H9 (cell line): ENCODE measurements around the gene ATP8A2. TPM values are rescaled to one million over a fixed set of nuclear protein-coding genes. Genes with fewer than 3 reads are reported as not detected.
A peak's percentile ranks its signal among the peaks of the same experiment; 100 is the strongest.

ENCODE experiments used
- DNase-seq: peaks from one replicate; pipeline ENCODE4 v3.0.0-alpha.2; 2017
- H2AFZ ChIP-seq: one replicate; pipeline ENCODE4 v1.6.1; 2013; ENCODE audit warnings: mild to moderate bottlenecking, low read length, control low read depth, moderate library complexity
- H2AK5ac ChIP-seq: 2 replicates; pipeline ENCODE4 v1.6.1; 2013; ENCODE audit warnings: low read length, control low read depth, mixed read lengths; ENCODE audit not compliant: insufficient read length
- H2BK120ac ChIP-seq: one replicate; pipeline ENCODE4 v1.6.1; 2013; ENCODE audit warnings: low read depth, mild to moderate bottlenecking, low read length, control low read depth, inconsistent platforms; ENCODE audit not compliant: poor library complexity, severe bottlenecking
- H2BK12ac ChIP-seq: 2 replicates; pipeline ENCODE4 v1.6.1; 2013; ENCODE audit warnings: low read length, control low read depth, mixed read lengths, low read depth; ENCODE audit not compliant: insufficient read length
- H2BK15ac ChIP-seq: 2 replicates; pipeline ENCODE4 v1.6.1; 2013; ENCODE audit warnings: low read depth, low read length, control low read depth
- H2BK20ac ChIP-seq: one replicate; pipeline ENCODE4 v1.6.1; 2013; ENCODE audit warnings: low read depth, mild to moderate bottlenecking, low read length, control low read depth, inconsistent platforms; ENCODE audit not compliant: poor library complexity, severe bottlenecking
- H2BK5ac ChIP-seq: 2 replicates; pipeline ENCODE4 v1.6.1; 2013; ENCODE audit warnings: low read length, control low read depth, mixed read lengths; ENCODE audit not compliant: insufficient read length
- H3K14ac ChIP-seq: 2 replicates; pipeline ENCODE4 v1.6.1; 2013; ENCODE audit warnings: low read length, control low read depth; ENCODE audit not compliant: insufficient read depth
- H3K18ac ChIP-seq: 2 replicates; pipeline ENCODE4 v1.6.1; 2013; ENCODE audit warnings: low read depth, mild to moderate bottlenecking, mixed read lengths, low read length, control low read depth; ENCODE audit not compliant: insufficient read length
- H3K23ac ChIP-seq: 2 replicates; pipeline ENCODE4 v1.6.1; 2013; ENCODE audit warnings: low read length, control low read depth, mixed read lengths, low read depth; ENCODE audit not compliant: insufficient read length
- H3K23me2 ChIP-seq: 2 replicates; pipeline ENCODE4 v1.6.1; 2013; ENCODE audit warnings: low read depth, mild to moderate bottlenecking, mixed read lengths, low read length, control low read depth; ENCODE audit not compliant: insufficient read length, poor library complexity, severe bottlenecking
- H3K27ac ChIP-seq: 2 replicates; pipeline ENCODE4 v1.5.1; 2013; ENCODE audit warnings: low read length, control low read depth, mixed read lengths, low read depth; ENCODE audit not compliant: insufficient read length
- H3K27me3 ChIP-seq: 2 replicates; pipeline ENCODE4 v1.6.1; 2013; ENCODE audit warnings: low read length, control low read depth, inconsistent platforms; ENCODE audit not compliant: insufficient read depth
- H3K4ac ChIP-seq: 2 replicates; pipeline ENCODE4 v1.6.1; 2013; ENCODE audit warnings: low read depth, mild to moderate bottlenecking, control low read depth, inconsistent platforms, low read length, moderate library complexity
- H3K4me1 ChIP-seq: 2 replicates; pipeline ENCODE4 v1.6.1; 2013; ENCODE audit warnings: low read length, control low read depth, inconsistent platforms; ENCODE audit not compliant: insufficient read depth
- H3K4me2 ChIP-seq: 2 replicates; pipeline ENCODE4 v1.6.1; 2013; ENCODE audit warnings: low read length, control low read depth, mixed read lengths; ENCODE audit not compliant: insufficient read length, insufficient read depth
- H3K56ac ChIP-seq: 2 replicates; pipeline ENCODE4 v1.6.1; 2013; ENCODE audit warnings: low read depth, mild to moderate bottlenecking, mixed read lengths, low read length, control low read depth; ENCODE audit not compliant: insufficient read length
- H3K79me1 ChIP-seq: 2 replicates; pipeline ENCODE4 v1.6.1; 2013; ENCODE audit warnings: low read depth, mild to moderate bottlenecking, moderate library complexity, low read length, control low read depth, inconsistent platforms; ENCODE audit not compliant: insufficient read depth, poor library complexity, severe bottlenecking
- H3K79me2 ChIP-seq: 2 replicates; pipeline ENCODE4 v1.6.1; 2013; ENCODE audit warnings: low read length, control low read depth, inconsistent platforms; ENCODE audit not compliant: insufficient read depth
- H3K9ac ChIP-seq: 2 replicates; pipeline ENCODE4 v1.6.1; 2013; ENCODE audit warnings: low read length, control low read depth, mixed read lengths; ENCODE audit not compliant: insufficient read length; ENCODE audit errors: extremely low read depth
- H3K9me3 ChIP-seq: one replicate; pipeline ENCODE4 v1.6.1; 2013; ENCODE audit warnings: low read depth, low read length, inconsistent platforms; ENCODE audit not compliant: control insufficient read depth
- H3T11ph ChIP-seq: one replicate; pipeline ENCODE4 v1.6.1; 2013; ENCODE audit warnings: mild to moderate bottlenecking, low read length, control low read depth, inconsistent platforms
- H4K20me1 ChIP-seq: one replicate; pipeline ENCODE4 v1.6.1; 2013; ENCODE audit not compliant: control insufficient read depth, insufficient read length, insufficient read depth
- H4K5ac ChIP-seq: 2 replicates; pipeline ENCODE4 v1.6.1; 2013; ENCODE audit warnings: low read depth, mild to moderate bottlenecking, mixed read lengths, low read length, control low read depth; ENCODE audit not compliant: insufficient read length
- H4K8ac ChIP-seq: replicated peaks from 2 replicates; pipeline ENCODE4 v1.6.1; 2013; ENCODE audit warnings: low read length, control low read depth, mixed read lengths, low read depth; ENCODE audit not compliant: insufficient read length
- H4K91ac ChIP-seq: 2 replicates; pipeline ENCODE4 v1.6.1; 2013; ENCODE audit warnings: low read depth, mild to moderate bottlenecking, moderate library complexity, mixed read lengths, low read length, control low read depth; ENCODE audit not compliant: insufficient read length
- H3K27ac Mint-ChIP-seq, 3 experiments: 2 replicates in 2 of 3; 3 replicates in 1 of 3; pipeline ENCODE4 v1.8.0; 2020 to 2021; ENCODE audit warnings: mixed read lengths in 3 of 3, mild to moderate bottlenecking in 1 of 3, moderate library complexity in 1 of 3
- H3K27me3 Mint-ChIP-seq: 2 replicates; pipeline ENCODE4 v1.8.0; 2021; ENCODE audit warnings: low read depth, mild to moderate bottlenecking, moderate library complexity, mixed read lengths
- H3K36me3 Mint-ChIP-seq, 3 experiments: 2 replicates in 2 of 3; 3 replicates in 1 of 3; pipeline ENCODE4 v1.8.0; 2020 to 2021; ENCODE audit warnings: low read depth in 3 of 3, mixed read lengths in 3 of 3; ENCODE audit not compliant: insufficient read depth in 1 of 3
- H3K4me1 Mint-ChIP-seq, 2 experiments: 2 replicates each; pipeline ENCODE4 v1.8.0; 2020; ENCODE audit warnings: mixed read lengths in 2 of 2
- H3K4me3 Mint-ChIP-seq, 2 experiments: 2 replicates in 1 of 2; 3 replicates in 1 of 2; pipeline ENCODE4 v1.8.0; 2020 to 2021; ENCODE audit warnings: mild to moderate bottlenecking in 2 of 2, mixed read lengths in 2 of 2, moderate library complexity in 1 of 2
- H3K9me3 Mint-ChIP-seq, 2 experiments: 2 replicates in 1 of 2; 3 replicates in 1 of 2; pipeline ENCODE4 v1.8.0; 2020; ENCODE audit warnings: mild to moderate bottlenecking in 2 of 2, mixed read lengths in 2 of 2, moderate library complexity in 1 of 2
- CTCF ChIP-seq: fragments of 200-600 bp; sonication (generic); conservative IDR thresholded peaks from 3 replicates; pipeline ENCODE4 v1.8.0; 2021; ENCODE audit warnings: antibody characterized with exemption, mild to moderate bottlenecking
- WGBS: extraction: QIAGEN DNeasy Blood & Tissue Kit; methylation state at CpG from one replicate; pipeline ENCODE4 v1.1.7; 2013; ENCODE audit warnings: missing lambda C conversion rate, low lambda C conversion rate, mixed read lengths; ENCODE audit not compliant: insufficient read length; ENCODE audit errors: extremely low coverage; 5-methylcytosine and 5-hydroxymethylcytosine counted together
- total RNA-seq: library from RNA; stranded (reverse); gene quantifications from 2 replicates; pipeline ENCODE4 v1.2.1, GENCODE V29; 2021

The ATP8A2 gene
- total RNA-seq, 1 experiment from 2014 or later: 18.2 TPM

- H2BK5ac ChIP-seq: no peak overlapping the region
- Mint-ChIP-seq H3K4me1 (peaks cover 29 to 32% of the 10 kb centered on the region in 2 experiments), H3K36me3 (no peaks in the 10 kb centered on the region; a peak in 1 of 7 replicates), H3K9me3 (peaks cover 0 to 2% of the 10 kb centered on the region in 2 experiments; a peak in 2 of 5 replicates), H3K27me3 (peaks cover 63% of the 10 kb centered on the region), H3K4me3 (peak overlapping the region; percentile 71 to 83), H3K27ac (no peak overlapping the region)
- no peak overlapping the region for H2BK12ac ChIP-seq
- no peak for TF ChIP-seq CTCF
- H3K4me2 ChIP-seq: peak overlapping the region; percentile 5
- H3K56ac ChIP-seq: no peak overlapping the region
- H2BK15ac ChIP-seq: no peak overlapping the region
- no peak overlapping the region for H2AFZ ChIP-seq
- H3K14ac ChIP-seq: no peak overlapping the region
- H2BK20ac ChIP-seq: no peak overlapping the region
- no peaks in the 10 kb centered on the region for H3K79me1 ChIP-seq
- peak; percentile 52 for DNase-seq
- no peak overlapping the region for H2AK5ac ChIP-seq
- no peaks in the 10 kb centered on the region for H3K79me2 ChIP-seq
- H3K4ac ChIP-seq: no peak overlapping the region
- H3T11ph ChIP-seq: no peak overlapping the region
- H3K18ac ChIP-seq: no peak overlapping the region
- peaks cover 6% of the 10 kb centered on the region; the same call in 1 of the 2 replicates for H3K27me3 ChIP-seq
- no peak overlapping the region for H2BK120ac ChIP-seq
- H3K9me3 ChIP-seq: no peaks in the 10 kb centered on the region
- H4K5ac ChIP-seq: no peak overlapping the region
- no peaks in the 10 kb centered on the region; the same call in 1 of the 2 replicates for H3K4me1 ChIP-seq
- no peak overlapping the region for H4K8ac ChIP-seq
- no peak overlapping the region for H4K91ac ChIP-seq
- no peaks in the 10 kb centered on the region for H4K20me1 ChIP-seq
- no CpG with 5 or more reads among the region's 82 CpGs for WGBS
- H3K27ac ChIP-seq: no peak overlapping the region
- H3K23ac ChIP-seq: no peak overlapping the region
- no peak overlapping the region for H3K9ac ChIP-seq
- H3K23me2 ChIP-seq: peaks cover 4% of the 10 kb centered on the region
Observed at GRCh38 chr13:25372284-25373081, 709 bp downstream of the ATP8A2 start.
